HEK293 (cell line): ENCODE results near the gene EPB41L2.

Experiments used
- HOXA7 ChIP-seq: sonication (generic); formaldehyde crosslinking; IDR thresholded peaks from 2 replicates; pipeline ENCODE4 v1.8.1; 2022; ENCODE audit warnings: missing genetic modification reagents, borderline replicate concordance
- PRDM1 ChIP-seq: fragments of 450-650 bp; formaldehyde crosslinking; IDR thresholded peaks from 2 replicates; pipeline ENCODE4; 2016; ENCODE audit warnings: missing biosample characterization, missing genetic modification characterization
- YY1 ChIP-seq: fragments of 450-650 bp; formaldehyde crosslinking; IDR thresholded peaks from 2 replicates; pipeline ENCODE4 v1.5.1; 2018; ENCODE audit warnings: missing biosample characterization, missing genetic modification characterization
- ZBTB1 ChIP-seq: fragments of 450-650 bp; formaldehyde crosslinking; IDR thresholded peaks from 2 replicates; pipeline ENCODE4 v1.5.1; 2016; ENCODE audit warnings: missing biosample characterization, missing genetic modification characterization
- ZFP3 ChIP-seq: fragments of 450-650 bp; formaldehyde crosslinking; IDR thresholded peaks from 2 replicates; pipeline ENCODE4 v1.5.1; 2016; ENCODE audit warnings: low read depth, missing biosample characterization, missing genetic modification characterization
- ZNF24 ChIP-seq: fragments of 450-650 bp; formaldehyde crosslinking; IDR thresholded peaks from 2 replicates; pipeline ENCODE4 v1.5.1; 2016; ENCODE audit warnings: missing biosample characterization, missing genetic modification characterization
- ZNF280D ChIP-seq: fragments of 450-650 bp; formaldehyde crosslinking; IDR thresholded peaks from 2 replicates; pipeline ENCODE4 v1.5.1; 2016; ENCODE audit warnings: missing biosample characterization, missing genetic modification characterization
- ZNF311 ChIP-seq: fragments of 450-650 bp; formaldehyde crosslinking; IDR thresholded peaks from 2 replicates; pipeline ENCODE4 v1.5.1; 2017; ENCODE audit warnings: missing biosample characterization, missing genetic modification characterization, borderline replicate concordance
- ZNF777 ChIP-seq: fragments of 450-650 bp; formaldehyde crosslinking; IDR thresholded peaks from 2 replicates; pipeline ENCODE4 v1.5.1; 2017; ENCODE audit warnings: missing biosample characterization, missing genetic modification characterization, borderline replicate concordance
- ZNF792 ChIP-seq: fragments of 450-650 bp; formaldehyde crosslinking; IDR thresholded peaks from 2 replicates; pipeline ENCODE4 v1.5.1; 2016; ENCODE audit warnings: missing biosample characterization, missing genetic modification characterization
- ZNF837 ChIP-seq: fragments of 450-650 bp; formaldehyde crosslinking; IDR thresholded peaks from 2 replicates; pipeline ENCODE4 v1.5.1; 2016; ENCODE audit warnings: missing biosample characterization, missing genetic modification characterization
- TF ChIP-seq, protein P1 (sequence below): fragments of 450-650 bp; formaldehyde crosslinking; IDR thresholded peaks from 2 replicates; pipeline ENCODE4 v1.5.1; 2016; ENCODE audit warnings: missing biosample characterization, missing genetic modification characterization
- TF ChIP-seq, protein P2 (sequence below): IDR thresholded peaks from 2 replicates; pipeline ENCODE4 v1.6.1; 2011; ENCODE audit warnings: mild to moderate bottlenecking, low read depth, low read length, borderline replicate concordance

GRCh38 chr6:130847001-130847910, 215.8 kb downstream of the EPB41L2 start:
- TF ChIP-seq ZBTB1 (tag by site-specific recombination) (no peak), ZNF777 (no peak), ZNF792 (no peak), ZNF311 (tag by site-specific recombination) (no peak), YY1 (tag by site-specific recombination) (no peak), ZNF837 (tag by site-specific recombination) (no peak), ZFP3 (tag by site-specific recombination) (no peak), PRDM1 (tag by site-specific recombination) (no peak), ZNF24 (tag by site-specific recombination) (no peak), HOXA7 (CRISPR knock-in tag) (no peak), ZNF280D (tag by site-specific recombination) (no peak)
- TF ChIP-seq, protein P1, sequence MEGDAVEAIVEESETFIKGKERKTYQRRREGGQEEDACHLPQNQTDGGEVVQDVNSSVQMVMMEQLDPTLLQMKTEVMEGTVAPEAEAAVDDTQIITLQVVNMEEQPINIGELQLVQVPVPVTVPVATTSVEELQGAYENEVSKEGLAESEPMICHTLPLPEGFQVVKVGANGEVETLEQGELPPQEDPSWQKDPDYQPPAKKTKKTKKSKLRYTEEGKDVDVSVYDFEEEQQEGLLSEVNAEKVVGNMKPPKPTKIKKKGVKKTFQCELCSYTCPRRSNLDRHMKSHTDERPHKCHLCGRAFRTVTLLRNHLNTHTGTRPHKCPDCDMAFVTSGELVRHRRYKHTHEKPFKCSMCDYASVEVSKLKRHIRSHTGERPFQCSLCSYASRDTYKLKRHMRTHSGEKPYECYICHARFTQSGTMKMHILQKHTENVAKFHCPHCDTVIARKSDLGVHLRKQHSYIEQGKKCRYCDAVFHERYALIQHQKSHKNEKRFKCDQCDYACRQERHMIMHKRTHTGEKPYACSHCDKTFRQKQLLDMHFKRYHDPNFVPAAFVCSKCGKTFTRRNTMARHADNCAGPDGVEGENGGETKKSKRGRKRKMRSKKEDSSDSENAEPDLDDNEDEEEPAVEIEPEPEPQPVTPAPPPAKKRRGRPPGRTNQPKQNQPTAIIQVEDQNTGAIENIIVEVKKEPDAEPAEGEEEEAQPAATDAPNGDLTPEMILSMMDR (tag by site-specific recombination), result no peak
- TF ChIP-seq, protein P2, sequence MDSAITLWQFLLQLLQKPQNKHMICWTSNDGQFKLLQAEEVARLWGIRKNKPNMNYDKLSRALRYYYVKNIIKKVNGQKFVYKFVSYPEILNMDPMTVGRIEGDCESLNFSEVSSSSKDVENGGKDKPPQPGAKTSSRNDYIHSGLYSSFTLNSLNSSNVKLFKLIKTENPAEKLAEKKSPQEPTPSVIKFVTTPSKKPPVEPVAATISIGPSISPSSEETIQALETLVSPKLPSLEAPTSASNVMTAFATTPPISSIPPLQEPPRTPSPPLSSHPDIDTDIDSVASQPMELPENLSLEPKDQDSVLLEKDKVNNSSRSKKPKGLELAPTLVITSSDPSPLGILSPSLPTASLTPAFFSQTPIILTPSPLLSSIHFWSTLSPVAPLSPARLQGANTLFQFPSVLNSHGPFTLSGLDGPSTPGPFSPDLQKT, result no peak
